T-helper 2 cell (primary cell): ENCODE results near the gene CYB561A3.

ENCODE experiments used
- DNase-seq, 5 experiments: peaks; one replicate each; pipeline versions ENCODE4 v3.0.0 to v3.0.0-alpha.2; 2012 to 2022

CYB561A3 gene

DNA sequence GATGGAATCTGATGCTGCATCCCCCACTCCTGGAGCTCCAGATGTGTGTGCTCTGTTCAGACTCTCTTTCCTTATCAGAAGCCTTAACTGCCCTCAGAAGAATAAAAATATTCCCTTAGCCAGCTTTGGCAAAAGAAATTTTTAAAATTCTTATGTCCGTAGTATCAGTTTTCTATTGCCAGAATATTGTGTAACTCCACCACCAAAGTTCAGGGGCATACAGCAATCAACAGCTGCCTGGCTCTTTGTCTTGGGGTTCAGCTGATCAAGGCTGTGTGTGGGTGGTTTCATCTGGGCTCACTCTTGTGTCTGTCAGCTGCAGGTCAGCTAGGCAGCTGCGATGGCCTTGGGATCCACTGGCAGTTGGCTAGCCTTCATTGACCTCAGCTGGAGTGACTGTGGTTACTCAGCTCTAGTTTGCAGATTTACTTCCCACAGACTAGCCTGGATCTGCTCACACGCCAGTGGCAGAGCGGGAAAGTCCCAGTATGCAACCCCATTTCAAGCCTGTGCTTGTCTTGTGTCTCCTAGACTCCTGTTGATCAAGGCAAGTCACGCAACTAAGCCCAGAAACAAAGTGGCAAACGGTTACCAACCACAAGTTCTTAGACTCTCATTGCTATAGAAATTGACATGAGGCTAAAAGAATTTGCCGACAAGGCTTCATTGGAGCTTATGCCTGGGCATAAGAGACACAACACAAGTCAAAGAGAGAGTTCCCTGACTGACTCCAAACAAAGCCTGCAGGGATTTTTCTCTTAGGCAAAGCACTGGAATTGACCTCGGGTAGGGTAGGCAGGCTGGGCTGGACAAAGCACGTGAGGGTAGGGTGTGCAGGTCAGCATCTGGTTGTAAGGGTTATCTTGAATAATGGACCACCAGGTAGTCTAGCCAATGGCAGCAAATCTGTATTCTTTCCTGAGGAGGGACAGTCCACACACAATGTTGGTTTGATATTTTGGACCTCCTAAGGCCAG is 8.0 kb upstream of the CYB561A3 start:
- DNase-seq, result no peak

DNA sequence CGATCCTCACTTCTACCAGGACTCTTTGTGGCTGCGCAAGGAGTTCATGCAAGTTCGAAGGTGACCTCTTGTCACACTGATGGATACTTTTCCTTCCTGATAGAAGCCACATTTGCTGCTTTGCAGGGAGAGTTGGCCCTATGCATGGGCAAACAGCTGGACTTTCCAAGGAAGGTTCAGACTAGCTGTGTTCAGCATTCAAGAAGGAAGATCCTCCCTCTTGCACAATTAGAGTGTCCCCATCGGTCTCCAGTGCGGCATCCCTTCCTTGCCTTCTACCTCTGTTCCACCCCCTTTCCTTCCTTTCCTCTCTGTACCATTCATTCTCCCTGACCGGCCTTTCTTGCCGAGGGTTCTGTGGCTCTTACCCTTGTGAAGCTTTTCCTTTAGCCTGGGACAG is 7.0 kb upstream of the CYB561A3 start:
- DNase-seq, result no peak

DNA sequence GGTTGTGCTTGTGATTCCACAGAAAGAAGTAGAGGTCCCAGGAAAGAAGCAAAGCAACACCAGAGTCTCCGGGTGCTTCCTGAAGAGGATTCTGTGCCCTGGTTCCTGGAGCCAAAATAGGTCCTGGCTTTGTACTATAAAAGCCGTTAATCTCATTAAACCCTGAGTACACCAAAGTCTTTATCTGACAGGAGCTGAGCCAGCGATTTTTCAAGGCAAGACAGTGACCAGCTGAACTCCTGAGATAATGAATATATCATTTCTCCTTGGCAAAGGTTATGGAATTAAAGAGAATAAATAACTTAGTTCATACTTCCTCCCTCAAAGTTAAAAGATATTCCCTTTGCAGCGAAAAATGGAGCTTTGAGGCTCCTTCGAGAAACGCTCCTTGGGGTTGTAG is 5.7 kb upstream of the CYB561A3 start:
- no peak for DNase-seq

DNA sequence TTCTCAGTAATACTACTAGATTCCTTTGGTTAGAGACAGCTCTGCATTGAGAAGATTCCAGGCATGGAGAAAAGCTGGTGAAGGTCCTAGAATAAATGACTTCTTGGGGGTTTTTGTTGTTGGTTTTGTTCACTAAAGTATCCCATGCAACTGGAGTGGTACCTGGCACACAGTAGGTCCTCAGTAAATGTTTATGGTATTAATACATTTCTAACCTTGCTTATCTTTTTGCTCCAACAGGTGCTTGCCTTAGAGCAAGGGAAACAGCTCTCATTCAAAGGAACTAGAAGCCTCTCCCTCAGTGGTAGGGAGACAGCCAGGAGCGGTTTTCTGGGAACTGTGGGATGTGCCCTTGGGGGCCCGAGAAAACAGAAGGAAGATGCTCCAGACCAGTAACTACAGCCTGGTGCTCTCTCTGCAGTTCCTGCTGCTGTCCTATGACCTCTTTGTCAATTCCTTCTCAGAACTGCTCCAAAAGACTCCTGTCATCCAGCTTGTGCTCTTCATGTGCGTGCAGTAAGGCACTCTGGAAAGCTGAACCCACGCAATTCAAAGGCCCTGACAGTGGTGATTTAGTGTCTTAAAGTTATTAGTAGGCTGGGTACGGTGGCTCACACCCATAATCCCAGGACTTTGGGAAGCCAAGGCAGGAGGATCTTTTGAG is 2.5 kb upstream of the CYB561A3 start:
- DNase-seq, result no peak

DNA sequence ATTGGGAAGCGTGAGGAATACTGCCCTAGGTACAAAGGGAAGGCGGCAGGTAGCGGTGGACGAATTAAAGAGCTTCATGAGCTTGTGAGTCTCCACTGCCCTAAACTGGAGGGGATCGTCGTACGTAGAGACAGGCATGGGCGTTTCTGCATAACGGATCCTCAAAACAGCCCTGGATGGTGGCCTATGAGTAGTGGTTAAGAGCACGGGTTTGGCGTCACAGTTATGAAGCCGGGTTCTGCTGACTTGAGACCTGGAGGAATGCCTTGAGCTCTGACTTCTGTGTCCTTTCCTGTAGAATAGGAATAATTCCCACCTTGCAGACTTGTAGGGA is 827 bp upstream of the CYB561A3 start:
- DNase-seq, result peak in 3 of 5 experiments; percentile 12 to 76 (median 16)

DNA sequence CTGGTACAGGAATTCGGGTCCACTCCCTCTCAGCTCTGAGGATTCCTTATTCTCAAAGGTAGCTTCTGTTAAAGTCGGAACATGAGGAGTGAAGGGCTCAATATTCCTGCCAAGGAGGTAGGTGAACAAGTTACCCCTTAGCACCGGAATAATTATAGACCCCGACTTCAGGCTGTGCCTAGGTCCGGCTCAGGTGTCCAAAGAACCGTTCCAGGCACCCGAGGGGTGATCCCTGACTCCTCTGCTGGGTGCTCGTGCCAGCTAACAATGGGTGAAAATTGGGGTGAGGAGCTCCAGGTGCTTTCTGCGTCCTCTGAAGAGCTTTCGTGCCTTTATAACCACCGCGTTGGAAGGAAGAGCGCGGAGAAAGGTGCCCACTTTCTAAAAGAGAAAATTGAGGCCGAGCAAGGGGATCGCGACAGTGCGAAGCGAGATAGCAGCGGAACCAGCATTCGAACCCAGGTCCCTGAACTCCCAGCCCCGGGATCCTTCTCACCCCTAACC is 393 bp downstream of the CYB561A3 start:
- no peak for DNase-seq

DNA sequence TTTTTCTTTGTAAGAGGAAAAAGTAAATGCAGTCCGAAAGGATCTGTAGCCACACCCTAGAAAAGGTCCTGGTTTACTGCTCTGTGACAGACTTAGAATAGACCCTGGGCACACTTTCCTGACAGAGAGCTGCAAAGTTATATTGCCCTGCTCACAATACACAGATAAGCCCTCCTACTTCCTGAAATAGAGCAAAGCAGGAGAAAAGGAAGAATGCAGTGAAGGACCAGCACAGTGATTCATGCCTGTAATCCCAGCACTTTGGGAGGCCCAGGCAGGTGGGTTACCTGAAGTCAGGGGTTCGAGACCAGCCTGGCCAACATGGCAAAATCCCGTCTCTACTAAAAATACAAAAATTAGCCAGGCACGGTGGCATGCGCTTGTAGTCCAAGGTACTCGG is 2.2 kb downstream of the CYB561A3 start:
- no peak for DNase-seq

DNA sequence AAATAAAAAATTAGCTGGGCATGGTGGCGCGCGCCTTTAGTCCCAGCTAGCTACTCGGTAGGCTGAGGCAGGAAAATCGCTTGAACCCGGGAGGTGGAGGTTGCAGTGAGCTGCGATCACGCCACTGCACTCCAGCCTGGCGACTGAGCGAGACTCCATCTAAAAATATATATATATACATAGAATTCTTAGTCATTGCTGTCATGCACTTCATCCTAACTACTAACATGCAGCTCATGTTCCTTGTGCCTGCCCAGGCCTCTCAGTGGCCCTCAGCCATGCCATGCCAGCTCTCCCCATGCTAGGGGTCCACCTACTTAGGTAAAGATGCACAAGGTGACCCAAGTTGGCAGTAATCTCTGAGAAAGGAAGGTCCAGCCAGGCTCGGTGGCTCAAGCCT is 3.1 kb downstream of the CYB561A3 start:
- DNase-seq, result no peak

DNA sequence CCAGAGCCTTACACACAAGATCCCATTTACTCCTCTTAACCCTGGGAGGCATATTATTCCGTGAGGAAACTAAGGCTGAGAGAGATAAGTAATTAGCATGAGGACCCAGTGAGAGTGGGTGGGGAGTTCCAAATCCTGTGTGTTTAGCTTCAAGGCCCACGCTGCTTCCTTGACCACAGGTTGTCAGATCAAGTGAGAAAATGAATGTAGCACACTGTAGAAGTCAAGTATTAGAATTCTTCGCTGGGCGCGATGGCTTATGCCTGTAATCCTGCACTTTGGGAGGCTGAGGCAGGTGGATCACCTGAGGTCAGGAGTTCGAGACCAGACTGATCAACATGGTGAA is 3.8 kb downstream of the CYB561A3 start:
- no peak for DNase-seq

DNA sequence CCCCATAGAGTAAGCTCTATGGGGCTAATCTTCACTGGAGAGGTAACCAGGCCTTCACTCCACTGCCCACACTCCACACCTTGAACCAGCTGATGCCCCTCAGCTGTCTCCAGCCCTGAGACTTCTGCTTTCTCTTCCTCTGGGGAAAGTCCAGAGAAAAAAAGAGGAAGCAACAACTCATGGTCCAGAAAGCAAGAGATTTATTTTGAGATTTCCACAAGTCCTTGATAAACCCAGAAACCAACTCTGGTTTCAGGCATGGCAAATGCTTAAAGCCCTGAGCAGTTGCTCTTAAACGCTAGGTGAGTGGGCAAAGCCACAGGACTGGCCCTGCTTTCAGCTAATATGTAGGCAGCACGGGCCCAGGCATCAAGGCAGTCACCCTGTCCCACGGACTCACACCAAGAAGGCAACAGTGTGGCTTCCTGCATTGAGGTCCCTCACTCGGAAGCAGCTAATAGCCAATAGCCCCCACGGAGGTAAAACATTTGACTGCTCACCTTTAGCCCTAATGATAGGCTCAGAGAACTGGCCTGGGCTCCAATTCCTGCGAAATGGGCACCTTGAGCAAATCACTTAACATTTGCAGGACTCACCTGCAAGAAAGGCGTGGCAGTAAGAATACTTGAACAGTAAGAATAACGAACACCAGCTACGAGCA is 4.3 kb downstream of the CYB561A3 start:
- no peak for DNase-seq

DNA sequence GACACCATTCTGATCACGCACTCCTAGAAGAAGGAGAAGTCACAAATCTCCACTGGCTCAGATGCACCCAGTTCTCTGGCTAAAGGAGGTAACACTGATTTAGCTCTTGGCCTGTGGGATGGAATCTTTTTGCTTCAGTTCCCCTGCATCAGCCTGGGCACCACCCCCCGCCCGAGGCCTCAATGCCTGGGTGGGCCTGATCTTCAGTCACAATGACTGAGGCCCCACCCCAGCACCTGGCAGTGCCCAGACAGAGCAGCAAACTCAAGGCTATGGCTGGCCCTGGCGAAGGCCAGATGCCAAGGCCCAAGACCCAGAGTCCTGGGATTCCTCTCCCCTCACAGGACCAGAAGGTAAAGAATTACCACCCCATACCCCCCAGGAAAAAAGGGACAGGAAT is 5.0 kb downstream of the CYB561A3 start:
- no peak for DNase-seq

DNA sequence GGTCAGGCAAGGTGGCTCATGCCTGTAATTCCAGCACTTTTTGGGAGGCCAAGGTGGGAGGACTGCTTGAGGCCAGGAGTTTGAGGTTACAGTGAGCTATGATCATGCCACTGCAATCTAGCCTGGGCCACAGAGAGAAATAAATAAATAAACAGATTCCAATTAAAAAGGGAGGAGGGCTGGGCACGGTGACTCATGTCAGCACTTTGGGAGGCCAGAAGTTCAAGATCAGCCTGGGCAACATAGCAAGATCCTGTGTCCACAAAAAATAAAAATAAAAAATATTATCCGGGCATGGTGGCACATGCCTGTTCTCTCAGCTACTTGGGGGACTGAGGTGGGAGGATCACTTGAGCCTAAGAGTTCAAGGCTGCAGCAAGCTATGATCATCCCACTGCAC is 7.5 kb downstream of the CYB561A3 start:
- DNase-seq, result no peak

DNA sequence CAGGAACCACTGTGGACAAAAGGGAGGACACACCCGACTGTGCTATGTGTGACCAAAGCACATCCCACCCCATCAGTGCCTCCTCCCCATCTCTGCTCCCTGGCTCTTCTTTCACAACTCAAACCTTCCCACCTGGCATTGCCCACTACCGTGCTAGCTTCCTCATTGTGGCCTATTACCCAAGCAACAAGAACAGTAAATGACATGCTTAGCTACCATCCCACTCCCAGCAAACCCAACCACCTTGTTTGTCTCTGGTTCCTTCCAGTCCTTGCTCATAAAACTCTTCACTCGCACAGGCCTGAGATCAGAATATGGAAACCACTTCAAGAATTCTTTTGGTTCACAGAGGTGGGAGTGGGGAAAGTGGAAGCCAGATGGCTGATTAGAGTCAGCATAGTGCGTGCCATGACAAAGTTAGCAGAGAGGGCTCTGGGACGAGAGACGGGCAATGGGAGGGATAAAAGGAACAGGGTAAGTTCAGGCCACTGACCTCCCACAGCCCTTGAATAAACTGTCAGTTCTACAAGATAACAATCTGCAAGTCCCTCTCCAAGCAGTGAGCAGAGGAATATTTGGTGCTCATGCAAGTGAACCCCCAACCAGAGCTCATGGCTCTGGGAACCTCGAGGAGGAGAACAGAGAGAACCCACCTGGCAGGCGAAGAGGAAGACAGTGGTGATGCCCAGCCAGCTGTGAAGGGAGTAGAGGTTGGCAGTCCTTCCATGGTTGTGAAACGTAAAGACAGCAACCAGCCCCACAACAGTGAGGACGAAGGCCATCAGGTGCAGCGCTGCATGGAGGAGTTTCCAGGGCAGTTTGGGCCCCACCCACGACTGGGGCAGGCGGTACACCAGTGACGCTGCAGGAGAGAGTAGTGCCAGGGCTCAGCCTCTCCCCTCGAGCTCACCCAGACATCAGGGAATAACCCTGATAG is 8.3 kb downstream of the CYB561A3 start:
- DNase-seq, result no peak

DNA sequence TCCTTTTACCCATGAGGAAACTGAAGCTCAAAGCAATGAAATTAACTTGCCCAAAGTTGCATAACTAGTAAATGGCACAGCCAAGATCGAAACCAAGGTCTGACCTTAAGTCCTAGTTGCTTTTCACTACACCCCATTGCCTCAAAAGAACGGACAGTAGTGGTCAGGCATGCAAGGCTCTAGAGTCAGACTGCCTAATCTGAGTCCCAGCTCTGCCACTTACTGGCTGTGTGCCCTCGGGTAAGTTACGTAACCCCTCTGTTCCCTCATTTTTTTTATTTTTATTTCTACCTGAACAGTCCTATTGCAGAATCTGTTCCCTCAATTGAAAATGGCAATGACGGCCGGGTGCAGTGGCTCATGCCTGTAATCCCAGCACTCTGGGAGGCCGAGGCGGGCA is 9.6 kb downstream of the CYB561A3 start:
- DNase-seq, result no peak

DNA sequence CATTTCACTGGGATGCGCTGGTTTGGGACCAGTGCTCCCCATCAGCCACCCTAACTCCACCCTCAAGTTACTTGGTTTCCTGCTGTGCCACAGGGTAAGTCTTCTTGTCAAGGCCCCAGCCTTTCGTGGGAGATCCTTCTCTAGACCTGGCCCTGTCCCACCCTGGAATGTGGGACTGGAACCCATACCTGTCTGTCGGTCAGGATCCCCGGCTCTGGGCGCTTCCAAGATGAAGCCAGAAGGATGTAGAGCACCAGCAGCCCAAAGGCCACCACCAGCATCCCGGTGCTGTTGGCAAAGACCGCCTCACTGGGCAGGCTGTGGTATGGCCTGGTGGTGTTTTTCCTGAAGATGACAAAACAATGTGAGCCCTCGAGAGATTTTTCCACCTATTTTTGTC is 10.9 kb downstream of the CYB561A3 start:
- DNase-seq, result no peak

DNA sequence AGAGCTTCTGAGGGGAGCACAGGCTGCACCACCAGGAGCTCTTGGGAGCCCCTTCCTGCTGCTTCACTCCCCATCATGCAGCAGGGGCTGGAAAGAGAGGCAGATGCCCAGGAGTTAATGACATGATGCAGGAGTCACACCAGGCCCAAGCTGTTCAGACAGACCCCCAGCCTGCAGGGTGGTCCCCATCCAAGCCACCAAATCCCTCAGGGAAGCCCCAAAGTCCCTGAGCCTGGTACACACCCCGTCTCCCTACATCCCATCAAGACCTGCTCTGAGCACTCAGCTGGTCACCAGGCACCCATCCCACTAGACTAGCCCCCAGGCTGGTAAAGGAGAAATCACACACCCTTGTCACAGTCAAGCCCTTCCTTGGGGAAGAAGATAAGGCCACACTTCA is 11.3 kb downstream of the CYB561A3 start:
- no peak for DNase-seq

DNA sequence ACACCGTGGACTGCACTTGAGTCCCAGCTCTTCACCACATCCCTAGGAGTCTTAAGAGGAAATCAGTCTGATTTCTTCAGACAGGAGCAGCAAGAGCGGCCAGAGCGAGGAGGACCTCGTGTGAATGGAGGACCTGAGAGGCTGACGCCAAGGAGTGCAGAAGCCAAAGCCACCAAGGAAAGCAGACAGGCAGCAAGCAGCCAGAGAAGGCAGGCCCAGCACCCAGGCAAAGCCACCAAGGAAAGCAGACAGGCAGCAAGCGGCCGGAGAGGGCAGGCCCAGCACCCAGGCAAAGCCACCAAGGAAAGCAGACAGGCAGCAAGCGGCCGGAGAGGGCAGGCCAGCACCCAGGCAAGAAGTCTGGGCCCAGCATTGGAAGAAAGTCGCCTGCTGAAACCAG is 11.8 kb downstream of the CYB561A3 start:
- DNase-seq, result no peak

DNA sequence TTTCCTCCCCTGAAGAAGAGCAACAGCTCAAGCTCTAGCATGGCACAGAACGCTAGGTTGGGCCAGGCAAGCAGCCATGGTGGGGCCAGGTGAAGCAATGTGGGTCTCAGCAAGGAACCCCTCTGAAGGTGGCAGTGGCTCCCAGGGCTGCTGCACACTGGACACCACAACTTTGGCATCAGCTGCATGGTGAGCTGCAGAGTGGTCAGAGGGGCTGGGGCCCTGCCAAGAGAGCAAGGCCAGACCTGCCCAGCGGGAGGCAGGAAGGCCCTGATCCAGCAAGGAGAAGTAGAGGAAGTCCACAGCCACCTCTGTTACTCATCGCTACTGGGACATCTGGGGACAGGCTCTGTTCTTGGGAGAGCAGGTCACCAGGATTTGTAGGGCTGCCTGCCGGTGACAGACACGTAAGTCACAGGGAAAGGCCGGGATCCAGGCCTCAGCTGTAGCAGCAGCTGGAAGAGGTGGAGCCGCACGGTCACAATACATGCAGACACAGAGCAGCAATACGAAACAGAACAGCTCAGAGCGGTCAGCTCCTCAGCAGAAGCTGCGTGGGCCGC is 12.4 kb downstream of the CYB561A3 start:
- DNase-seq, result no peak

DNA sequence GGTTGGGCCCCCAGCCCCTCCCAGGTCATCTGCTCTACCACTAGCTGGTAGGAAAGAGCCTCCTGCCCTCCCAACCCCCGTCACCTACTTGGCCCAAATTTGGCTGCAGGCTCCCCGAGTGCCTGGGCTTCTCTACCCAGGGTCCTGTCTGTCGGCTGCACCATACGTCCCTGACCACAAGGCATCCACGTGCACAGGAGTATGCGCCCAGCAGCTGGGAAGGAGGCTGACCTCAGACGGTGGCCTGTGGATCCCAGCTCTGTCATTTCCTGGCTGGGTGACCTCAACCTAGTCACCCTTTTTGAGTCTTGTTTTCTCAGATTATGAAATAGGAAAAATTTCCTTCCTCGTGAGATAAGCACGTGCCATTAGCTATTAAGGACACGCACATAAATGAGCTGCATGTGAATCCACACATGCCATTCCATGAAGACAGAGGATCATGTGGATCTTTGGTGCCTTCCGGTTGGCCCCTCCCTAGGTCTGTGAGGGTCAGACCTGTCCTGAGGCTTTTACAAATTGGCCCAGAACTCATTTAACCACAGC is 13.7 kb downstream of the CYB561A3 start:
- DNase-seq, result no peak

DNA sequence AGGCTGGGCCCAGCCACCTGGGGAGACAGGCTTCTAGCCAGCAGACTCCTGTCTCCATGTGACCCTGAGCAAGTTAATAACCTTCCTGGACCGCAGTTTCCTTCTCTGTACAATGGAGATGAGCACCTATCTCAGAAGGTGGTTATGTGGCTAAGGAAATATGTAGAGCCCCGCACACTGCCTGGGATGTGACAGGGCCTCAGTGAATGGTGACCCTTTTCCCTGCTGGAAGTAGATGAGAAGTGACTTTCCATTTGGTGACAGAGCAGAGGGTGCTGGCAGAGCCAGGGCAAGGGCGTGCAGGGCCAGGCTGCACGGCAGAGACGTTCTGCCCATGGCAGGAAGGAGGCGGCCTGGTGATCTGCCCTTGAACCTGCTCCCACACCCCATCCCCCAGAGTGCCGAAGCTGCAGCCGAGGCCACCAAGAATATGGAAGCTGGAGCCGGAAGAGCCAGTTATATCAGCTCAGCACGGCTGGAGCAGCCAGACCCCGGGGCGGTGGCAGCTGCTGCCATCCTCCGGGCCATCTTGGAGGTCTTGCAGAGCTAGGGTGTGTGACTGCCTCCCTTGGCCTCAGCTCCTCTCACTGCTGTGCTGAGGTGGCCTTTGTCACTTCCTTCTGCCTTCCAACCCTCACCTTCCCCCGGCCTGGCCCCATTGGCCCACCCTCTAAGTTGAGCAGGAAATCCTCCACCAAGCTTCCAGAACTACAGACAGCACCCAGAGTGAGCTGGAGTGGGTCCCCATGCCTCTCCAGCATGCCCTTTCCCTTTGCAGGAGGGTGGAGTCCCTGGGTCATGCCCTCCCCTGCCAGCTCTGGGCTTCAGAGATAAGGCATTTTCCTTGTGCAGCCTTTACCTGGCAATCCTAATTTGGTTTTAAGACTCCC is 15.5 kb downstream of the CYB561A3 start:
- no peak for DNase-seq

DNA sequence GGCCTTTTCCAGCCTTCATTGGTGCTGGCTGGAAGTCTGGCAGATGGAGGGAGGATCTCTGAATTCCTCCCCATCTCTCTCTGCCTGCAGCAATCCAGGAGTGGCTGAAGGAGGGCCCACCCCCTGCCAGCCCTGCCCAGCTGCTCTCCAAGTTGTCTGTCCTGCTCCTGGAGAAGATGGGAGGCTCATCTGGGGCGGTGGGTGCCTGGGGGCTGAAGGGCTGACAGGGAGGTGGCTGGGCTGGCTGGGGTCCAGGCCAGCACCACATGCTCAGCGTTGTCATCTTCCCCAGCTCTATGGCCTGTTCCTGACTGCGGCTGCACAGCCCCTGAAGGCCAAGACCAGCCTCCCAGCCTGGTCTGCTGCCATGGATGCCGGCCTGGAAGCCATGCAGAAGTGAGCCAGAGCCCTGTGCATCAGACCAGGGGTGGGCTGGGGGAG is 16.5 kb downstream of the CYB561A3 start:
- DNase-seq, result no peak
